Gastrocnemius medialis (tissue), 4 donors: ENCODE measurements around the gene TMEM132E.

Experiments used
- CTCF ChIP-seq, 5 experiments: fragments of 450-650 bp in 3 of 5; fragments of 200-600 bp in 2 of 5; sonication (generic) in 2 of 5; IDR thresholded peaks in 4 of 5; conservative IDR thresholded peaks in 1 of 5; 1 replicate in 4 of 5; 2 replicates in 1 of 5; pipeline ENCODE4 v1.5.1; 2016 to 2019; ENCODE audit warnings: antibody characterized with exemption in 5 of 5, mild to moderate bottlenecking in 3 of 5, moderate library complexity in 3 of 5
- POLR2A ChIP-seq, 2 donors: fragments of 450-650 bp; IDR thresholded peaks; one replicate each; pipeline ENCODE4 v1.6.1; 2017; ENCODE audit warnings: antibody characterized with exemption in 2 of 2, mild to moderate bottlenecking in 2 of 2, moderate library complexity in 2 of 2

- TF ChIP-seq CTCF (IDR thresholded peaks at IDR 0.05 in 4 of 5, conservative IDR thresholded peaks at IDR 0.05 in 1 of 5): no peak
- no peak for TF ChIP-seq POLR2A (IDR thresholded peaks at IDR 0.05)
These were observed 70.8 kb downstream of the TMEM132E start for GRCh38 chr17:34650051-34650750.
